DOHH2 (cell line): ENCODE results near the gene TEX19.
"Not testable (repeated sequence)": the region's sequence is repeated elsewhere in the genome, so short reads cannot be mapped to it uniquely, and the experiment has no call there.

Source experiments
- H3F3A ChIP-seq: fragments of 200-600 bp; sonication (generic), shearing (Covaris generic); 2 replicates; pipeline ENCODE4 v1.6.0; 2016; ENCODE audit warnings: antibody characterized with exemption, mild to moderate bottlenecking; ENCODE audit not compliant: control insufficient read depth, insufficient read depth
- H3K27ac ChIP-seq: fragments of 200-600 bp; sonication (generic); 2 replicates; pipeline ENCODE4 v1.5.1; 2014; ENCODE audit warnings: low read depth, mild to moderate bottlenecking, low read length, moderate library complexity
- H3K27me3 ChIP-seq: fragments of 200-600 bp; sonication (generic); 2 replicates; pipeline ENCODE4 v1.6.1; 2014; ENCODE audit warnings: mild to moderate bottlenecking, low read length, mixed read lengths; ENCODE audit not compliant: control insufficient read depth
- H3K36me3 ChIP-seq: fragments of 200-600 bp; sonication (generic); 2 replicates; pipeline ENCODE4 v1.6.1; 2014; ENCODE audit warnings: mild to moderate bottlenecking, low read length, moderate library complexity, mixed read lengths; ENCODE audit not compliant: control insufficient read depth
- H3K4me1 ChIP-seq: fragments of 200-600 bp; sonication (generic); 2 replicates; pipeline ENCODE4 v1.6.1; 2014; ENCODE audit warnings: mild to moderate bottlenecking, low read length, mixed read lengths; ENCODE audit not compliant: control insufficient read depth
- H3K4me2 ChIP-seq: fragments of 200-600 bp; sonication (generic); 2 replicates; pipeline ENCODE4 v1.6.0; 2014; ENCODE audit warnings: mild to moderate bottlenecking, low read length, moderate library complexity
- H3K4me3 ChIP-seq: fragments of 200-600 bp; sonication (generic); 2 replicates; pipeline ENCODE4 v1.5.1; 2014; ENCODE audit warnings: mild to moderate bottlenecking, low read length, mixed read lengths
- H3K79me2 ChIP-seq: fragments of 200-600 bp; sonication (generic); 2 replicates; pipeline ENCODE4 v1.6.1; 2014; ENCODE audit warnings: mild to moderate bottlenecking, low read length, mixed read lengths; ENCODE audit not compliant: control insufficient read depth
- H3K9me2 ChIP-seq: fragments of 200-600 bp; sonication (generic); replicated peaks from 2 replicates; pipeline ENCODE4 v1.6.1; 2014; ENCODE audit warnings: mild to moderate bottlenecking, low read length, mixed read lengths; ENCODE audit not compliant: control insufficient read depth
- H3K9me3 ChIP-seq: fragments of 200-600 bp; sonication (generic); 2 replicates; pipeline ENCODE4 v1.6.1; 2014; ENCODE audit warnings: antibody characterized with exemption, low read length, mixed read lengths; ENCODE audit not compliant: control insufficient read depth, insufficient read depth
- H4K20me1 ChIP-seq: fragments of 200-600 bp; sonication (generic); 2 replicates; pipeline ENCODE4 v1.6.0; 2014; ENCODE audit warnings: low read depth, mild to moderate bottlenecking, antibody characterized with exemption, low read length, moderate library complexity; ENCODE audit not compliant: control insufficient read depth, insufficient read depth
- CTCF ChIP-seq: fragments of 200-600 bp; sonication (generic); IDR thresholded peaks from one replicate; pipeline ENCODE4 v1.5.1; 2014; ENCODE audit warnings: antibody characterized with exemption, mild to moderate bottlenecking, low read depth, low read length; ENCODE audit not compliant: poor library complexity, severe bottlenecking
- EZH2phosphoT487 ChIP-seq: fragments of 200-600 bp; sonication (generic); IDR thresholded peaks from 2 replicates; pipeline ENCODE4 v1.6.1; 2017; ENCODE audit warnings: borderline replicate concordance, mild to moderate bottlenecking, antibody characterized with exemption, low read length, moderate library complexity, mixed read lengths

The TEX19 gene

GRCh38 chr17:82411396-82412053, 52.5 kb downstream of the TEX19 start:
- Histone ChIP-seq H3K4me2 (no peak overlapping the region), H4K20me1 (peaks cover 8% of the 10 kb centered on the region)
- no peak for TF ChIP-seq CTCF
- no peak for TF ChIP-seq EZH2phosphoT487

GRCh38 chr17:82412081-82412480, 53.0 kb downstream of the TEX19 start:
- H4K20me1 ChIP-seq, H3K9me3 ChIP-seq, H3K4me1 ChIP-seq, H3K36me3 ChIP-seq, H3K4me3 ChIP-seq, H3K27ac ChIP-seq, H3K79me2 ChIP-seq, H3K9me2 ChIP-seq, H3K27me3 ChIP-seq, H3F3A ChIP-seq, H3K4me2 ChIP-seq: not testable (repeated sequence)

More at GRCh38 chr17:82411396-82412053, 52.5 kb downstream of the TEX19 start:
- Histone ChIP-seq H3K9me2 (no peaks in the 10 kb centered on the region), H3K79me2 (0 out of 2 replicates have a peak, but pooled peaks cover 2% of the 10 kb centered on the region), H3K4me1 (peaks cover 7% of the 10 kb centered on the region; the same call in 1 of the 2 replicates), H3K27ac (no peak overlapping the region), H3K9me3 (no peaks in the 10 kb centered on the region), H3K4me3 (no peak overlapping the region), H3F3A (no peaks in the 10 kb centered on the region), H3K36me3 (no peaks in the 10 kb centered on the region), H3K27me3 (no peaks in the 10 kb centered on the region)

- TF ChIP-seq CTCF (no peak), EZH2phosphoT487 (no peak)
- Histone ChIP-seq H3K4me3 (no peak overlapping the region), H3K27ac (no peak overlapping the region), H3K9me2 (no peaks in the 10 kb centered on the region), H3K9me3 (no peaks in the 10 kb centered on the region), H3K4me1 (peaks cover 10% of the 10 kb centered on the region), H3F3A (no peaks in the 10 kb centered on the region), H4K20me1 (peaks cover 8% of the 10 kb centered on the region), H3K4me2 (no peak overlapping the region), H3K79me2 (peaks cover 6% of the 10 kb centered on the region), H3K36me3 (no peaks in the 10 kb centered on the region), H3K27me3 (no peaks in the 10 kb centered on the region)
Observed at GRCh38 chr17:82412535-82413520, 53.8 kb downstream of the TEX19 start.
